Karpas-422 (cell line): ENCODE measurements around the gene STRAP. TPM values are rescaled to one million over a fixed set of nuclear protein-coding genes. Genes with fewer than 3 reads are reported as not detected.
"Not testable (repeated sequence)": the region's sequence is repeated elsewhere in the genome, so short reads cannot be mapped to it uniquely, and the experiment has no call there.

ENCODE experiments used
- DNase-seq: peaks from one replicate; pipeline ENCODE4 v3.0.0-alpha.2; 2015
- H2AFZ ChIP-seq: fragments of 200-600 bp; sonication (generic); 2 replicates; pipeline ENCODE4 v1.6.1; 2014; ENCODE audit warnings: antibody characterized with exemption, low read length, mixed read lengths
- H3K27ac ChIP-seq: fragments of 200-600 bp; sonication (generic); 2 replicates; pipeline ENCODE4 v1.5.1; 2014; ENCODE audit warnings: mild to moderate bottlenecking, low read length, moderate library complexity
- H3K27me3 ChIP-seq: fragments of 200-600 bp; sonication (generic); 2 replicates; pipeline ENCODE4 v1.6.1; 2014; ENCODE audit warnings: low read length, mixed read lengths
- H3K36me3 ChIP-seq: fragments of 200-600 bp; sonication (generic); 2 replicates; pipeline ENCODE4 v1.6.1; 2014; ENCODE audit warnings: low read length, mixed read lengths; ENCODE audit not compliant: insufficient read depth
- H3K4me1 ChIP-seq: fragments of 200-600 bp; sonication (generic); 2 replicates; pipeline ENCODE4 v1.6.1; 2014; ENCODE audit warnings: mild to moderate bottlenecking, low read length, mixed read lengths
- H3K4me2 ChIP-seq: fragments of 200-600 bp; sonication (generic); 2 replicates; pipeline ENCODE4 v1.6.1; 2014; ENCODE audit warnings: low read length, low read depth, mild to moderate bottlenecking; ENCODE audit not compliant: poor library complexity, severe bottlenecking
- H3K4me3 ChIP-seq: fragments of 200-600 bp; sonication (generic); 2 replicates; pipeline ENCODE4 v1.5.1; 2014; ENCODE audit warnings: mild to moderate bottlenecking, antibody characterized with exemption, low read length, mixed read lengths
- H3K79me2 ChIP-seq: fragments of 200-600 bp; sonication (generic); 2 replicates; pipeline ENCODE4 v1.6.1; 2014; ENCODE audit warnings: mild to moderate bottlenecking, low read length, mixed read lengths
- H3K9ac ChIP-seq: fragments of 200-600 bp; sonication (generic); 2 replicates; pipeline ENCODE4 v1.6.0; 2014; ENCODE audit warnings: low read length
- H3K9me2 ChIP-seq: fragments of 200-600 bp; sonication (generic), shearing (Covaris generic); replicated peaks from 2 replicates; pipeline ENCODE4 v1.6.0; 2014; ENCODE audit warnings: mild to moderate bottlenecking, low read length, moderate library complexity; ENCODE audit not compliant: insufficient read depth
- H3K9me3 ChIP-seq: fragments of 300-700, 200-600 bp; sonication (generic); 2 replicates; pipeline ENCODE4 v1.6.1; 2014; ENCODE audit warnings: low read length, mixed read lengths
- H4K20me1 ChIP-seq: fragments of 200-600 bp; sonication (generic); 2 replicates; pipeline ENCODE4 v1.6.1; 2014; ENCODE audit warnings: mild to moderate bottlenecking, antibody characterized with exemption, low read length, low read depth; ENCODE audit not compliant: insufficient read depth
- total RNA-seq: library from RNA; depleted of rRNA; stranded (reverse); fragments of >200 nt; shearing (Covaris generic); gene quantifications from 2 replicates; pipeline ENCODE4 v1.2.3, GENCODE V29; 2014; ENCODE audit warnings: low replicate concordance; rRNA removed

Gene STRAP
- total RNA-seq, 1 experiment from 2014 or later: 89.3 TPM

DNA sequence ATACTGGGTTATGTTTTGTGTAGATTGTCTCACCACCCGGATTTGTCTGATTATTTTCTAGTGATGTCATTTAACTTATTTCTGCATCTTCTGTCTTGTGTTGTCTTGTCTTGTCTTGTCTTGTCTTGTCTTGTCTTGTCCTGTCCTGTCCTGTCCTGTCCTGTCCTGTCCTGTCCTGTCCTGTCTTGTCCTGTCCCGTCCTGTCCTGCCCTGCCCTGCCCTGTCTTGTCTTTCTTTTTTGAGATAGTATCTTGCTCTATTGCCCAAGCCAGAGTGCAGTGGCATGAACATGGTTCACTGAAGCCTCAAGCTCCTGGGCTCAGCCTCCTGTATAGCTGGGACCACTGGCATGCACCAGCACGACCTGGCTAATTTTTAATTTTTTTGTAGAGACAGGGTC, 54.6 kb downstream of the STRAP start:
- no peaks in the 10 kb centered on the region for H3K27me3 ChIP-seq
- H3K9me2 ChIP-seq: no peaks in the 10 kb centered on the region
- no peak overlapping the region for H3K9ac ChIP-seq
- peaks cover 2% of the 10 kb centered on the region for H3K4me1 ChIP-seq
- DNase-seq: no peak
- no peak overlapping the region for H3K4me3 ChIP-seq
- H2AFZ ChIP-seq: no peak overlapping the region
- no peak overlapping the region for H3K27ac ChIP-seq
- no peak overlapping the region for H3K4me2 ChIP-seq
- no peaks in the 10 kb centered on the region for H3K79me2 ChIP-seq
- H4K20me1 ChIP-seq: 0 out of 2 replicates have a peak, but pooled peaks cover 4% of the 10 kb centered on the region
- no peaks in the 10 kb centered on the region for H3K9me3 ChIP-seq
- no peaks in the 10 kb centered on the region for H3K36me3 ChIP-seq

GRCh38 chr12:15937902-15938301, 55.7 kb downstream of the STRAP start:
- H3K36me3 ChIP-seq: no peaks in the 10 kb centered on the region
- no peaks in the 10 kb centered on the region for H3K27me3 ChIP-seq
- no peaks in the 10 kb centered on the region for H3K9me2 ChIP-seq
- no peaks in the 10 kb centered on the region for H3K9me3 ChIP-seq
- no peaks in the 10 kb centered on the region for H3K4me1 ChIP-seq
- no peak overlapping the region for H3K9ac ChIP-seq
- H3K4me3 ChIP-seq: no peak overlapping the region
- no peaks in the 10 kb centered on the region for H3K79me2 ChIP-seq
- no peak overlapping the region for H3K27ac ChIP-seq
- H2AFZ ChIP-seq: no peak overlapping the region
- no peak for DNase-seq
- no peak overlapping the region for H3K4me2 ChIP-seq
- H4K20me1 ChIP-seq: 0 out of 2 replicates have a peak, but pooled peaks cover 2% of the 10 kb centered on the region

DNA sequence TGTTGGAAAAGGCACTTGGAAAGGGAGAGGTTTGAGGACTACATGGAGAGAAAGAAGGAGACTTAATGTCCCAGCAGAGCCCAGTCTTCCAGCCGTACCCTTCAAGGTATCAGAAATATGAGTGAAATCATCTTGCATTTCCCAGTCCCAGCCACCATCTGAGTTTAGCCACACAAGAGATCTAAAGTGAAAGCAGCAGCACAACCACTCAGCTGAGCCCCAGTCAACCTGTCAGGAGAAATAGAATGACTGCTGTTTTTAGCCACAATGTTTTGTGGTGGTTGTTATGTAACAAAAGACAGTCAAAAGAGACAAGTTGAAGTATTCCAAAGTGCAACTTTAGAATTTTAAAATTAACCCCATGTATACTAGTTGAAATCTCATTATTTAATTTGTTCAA, 56.9 kb downstream of the STRAP start:
- Histone ChIP-seq H3K79me2 (no peaks in the 10 kb centered on the region), H3K4me2 (no peak overlapping the region), H3K27me3 (no peaks in the 10 kb centered on the region)

GRCh38 chr12:15942475-15942874, 60.3 kb downstream of the STRAP start:
- Histone ChIP-seq H4K20me1 (no peaks in the 10 kb centered on the region), H3K4me2 (no peak overlapping the region), H3K9me3 (no peaks in the 10 kb centered on the region), H3K9ac (no peak overlapping the region), H3K4me1 (no peaks in the 10 kb centered on the region), H2AFZ (no peak overlapping the region), H3K4me3 (no peak overlapping the region), H3K9me2 (no peaks in the 10 kb centered on the region), H3K36me3 (no peaks in the 10 kb centered on the region), H3K79me2 (no peaks in the 10 kb centered on the region), H3K27ac (no peak overlapping the region), H3K27me3 (no peaks in the 10 kb centered on the region)
- DNase-seq: no peak

More for the DNA sequence above, 56.9 kb downstream of the STRAP start:
- DNase-seq: no peak
- Histone ChIP-seq H3K9me2 (no peaks in the 10 kb centered on the region), H3K9ac (no peak overlapping the region), H3K27ac (no peak overlapping the region), H4K20me1 (no peaks in the 10 kb centered on the region), H3K9me3 (no peaks in the 10 kb centered on the region), H2AFZ (no peak overlapping the region), H3K36me3 (no peaks in the 10 kb centered on the region), H3K4me1 (no peaks in the 10 kb centered on the region), H3K4me3 (no peak overlapping the region)

GRCh38 chr12:15943519-15943918, 61.3 kb downstream of the STRAP start:
- not testable (repeated sequence) for H3K4me1 ChIP-seq, H3K79me2 ChIP-seq, H3K27me3 ChIP-seq, H3K9me3 ChIP-seq, H3K27ac ChIP-seq, H3K4me2 ChIP-seq, H4K20me1 ChIP-seq, H3K9ac ChIP-seq, DNase-seq, H2AFZ ChIP-seq, H3K4me3 ChIP-seq, H3K9me2 ChIP-seq, H3K36me3 ChIP-seq

- not testable (repeated sequence) for H4K20me1 ChIP-seq, H3K9ac ChIP-seq, H3K4me3 ChIP-seq, H3K4me2 ChIP-seq, H3K36me3 ChIP-seq, H3K9me2 ChIP-seq, H3K27ac ChIP-seq, H3K9me3 ChIP-seq, DNase-seq, H3K4me1 ChIP-seq, H3K79me2 ChIP-seq, H3K27me3 ChIP-seq, H2AFZ ChIP-seq
Measured at GRCh38 chr12:15948461-15948860, 66.3 kb downstream of the STRAP start.

Other genes with a start within 250 kb of the STRAP start
- gene EPS8, start 93.0 kb upstream of the STRAP start, total RNA-seq: 0.04 TPM in 1 of 2 replicates, not detected in the other
- 9.7 and 11.1 TPM in 2 replicates for gene DERA, start 28.9 kb downstream of the STRAP start, total RNA-seq